Esophagus squamous epithelium (tissue), 5 donors: ENCODE measurements around the gene LRRC57. TPM values are rescaled to one million over a fixed set of nuclear protein-coding genes. Genes with fewer than 3 reads are reported as not detected.
A peak's percentile ranks its signal among the peaks of the same experiment; 100 is the strongest.

Experiments
- DNase-seq: peaks from one replicate; lab custom pipeline; 2025; lab: John Stamatoyannopoulos, UW
- H3K27ac ChIP-seq, 4 donors: fragments of 200-600 bp; sonication (generic); one replicate each; pipeline ENCODE4 v1.5.1; 2016 to 2019; ENCODE audit warnings: mild to moderate bottlenecking in 1 of 4
- H3K27me3 ChIP-seq, 4 donors: fragments of 200-600 bp; sonication (generic); 1 replicate in 3 of 4; 2 replicates in 1 of 4; pipeline versions ENCODE4 v1.5.1 to v1.6.0; 2017 to 2021; ENCODE audit warnings: antibody characterized with exemption in 1 of 4
- H3K36me3 ChIP-seq, 3 donors: fragments of 200-600 bp; sonication (generic); one replicate each; pipeline ENCODE4 v1.5.1; 2016 to 2019
- H3K4me1 ChIP-seq, 3 donors: fragments of 200-600 bp; sonication (generic); one replicate each; pipeline ENCODE4 v1.5.1; 2017 to 2019
- H3K4me3 ChIP-seq, 4 donors: fragments of 200-600 bp; sonication (generic); 1 replicate in 3 of 4; 2 replicates in 1 of 4; pipeline ENCODE4 v1.5.1; 2016 to 2019; ENCODE audit warnings: mild to moderate bottlenecking in 2 of 4, moderate library complexity in 1 of 4
- H3K9me3 ChIP-seq, 3 donors: fragments of 200-600 bp; sonication (generic); one replicate each; pipeline ENCODE4 v1.5.1; 2016 to 2019
- POLR2A ChIP-seq, 4 donors: fragments of 450-650 bp; IDR thresholded peaks; one replicate each; pipeline ENCODE4 v1.6.1; 2017; ENCODE audit warnings: antibody characterized with exemption in 4 of 4, mild to moderate bottlenecking in 4 of 4, moderate library complexity in 3 of 4
- WGBS, 2 donors: methylation state at CpG; one replicate each; pipeline ENCODE4 v1.1.5; 2018; 5-methylcytosine and 5-hydroxymethylcytosine counted together
- intact Hi-C: fragments of 100-400 bp; cut with DNase I; formaldehyde crosslinking; loops from one replicate; pipeline ENCODE4 v1.15.0; 2022
- total RNA-seq, 4 donors: library from RNA; depleted of rRNA; stranded (reverse); fragments of >200 nt; gene quantifications; one replicate each; pipeline ENCODE4 v1.1.0, GENCODE V29; 2016
- TF ChIP-seq, protein P1 (sequence below), 6 experiments: fragments of 450-650 bp in 4 of 6; fragments of 200-600 bp in 2 of 6; sonication (generic) in 2 of 6; IDR thresholded peaks; one replicate each; pipeline ENCODE4 v1.5.1; 2016 to 2019; ENCODE audit warnings: antibody characterized with exemption in 6 of 6, mild to moderate bottlenecking in 4 of 6, moderate library complexity in 4 of 6
- donor health status: DM: yes; HTN: yes; CAD: no.

The LRRC57 gene
- total RNA-seq, 4 donors from 2014 or later: 10.5 to 13.0 (median 11.7) TPM

DNA sequence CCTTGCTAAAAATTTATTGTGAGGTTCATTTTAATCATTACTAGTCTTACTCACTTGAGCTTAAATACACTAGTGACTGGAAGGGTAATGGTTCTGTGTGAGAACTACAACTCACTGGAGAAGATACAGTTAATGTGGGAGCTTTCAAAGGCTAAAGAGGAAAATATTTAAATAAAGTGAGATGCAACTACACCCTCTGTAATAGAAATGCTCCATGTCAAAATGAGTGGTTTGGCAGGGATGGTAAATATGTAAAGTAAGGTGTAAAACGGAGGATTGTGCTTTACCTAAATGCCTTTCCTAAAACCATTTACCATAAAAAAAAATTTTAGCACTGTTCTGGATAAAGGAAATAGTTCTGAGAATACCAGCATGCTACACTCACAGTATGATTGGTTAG is 15.3 kb downstream of the LRRC57 start:
- H3K9me3 ChIP-seq: no peaks in the 10 kb centered on the region
- no peak overlapping the region for H3K4me3 ChIP-seq
- DNase-seq: no peak
- H3K27ac ChIP-seq: no peak overlapping the region
- H3K36me3 ChIP-seq: peaks cover 0 to 92% (median 5%) of the 10 kb centered on the region in 3 donors
- H3K27me3 ChIP-seq: no peaks in the 10 kb centered on the region
- 74 to 89% methylated on average over 1 of the region's 1 CpG for WGBS, 2 donors
- intact Hi-C loops: no loop called here
- H3K4me1 ChIP-seq: no peaks in the 10 kb centered on the region
- TF ChIP-seq, protein P1, sequence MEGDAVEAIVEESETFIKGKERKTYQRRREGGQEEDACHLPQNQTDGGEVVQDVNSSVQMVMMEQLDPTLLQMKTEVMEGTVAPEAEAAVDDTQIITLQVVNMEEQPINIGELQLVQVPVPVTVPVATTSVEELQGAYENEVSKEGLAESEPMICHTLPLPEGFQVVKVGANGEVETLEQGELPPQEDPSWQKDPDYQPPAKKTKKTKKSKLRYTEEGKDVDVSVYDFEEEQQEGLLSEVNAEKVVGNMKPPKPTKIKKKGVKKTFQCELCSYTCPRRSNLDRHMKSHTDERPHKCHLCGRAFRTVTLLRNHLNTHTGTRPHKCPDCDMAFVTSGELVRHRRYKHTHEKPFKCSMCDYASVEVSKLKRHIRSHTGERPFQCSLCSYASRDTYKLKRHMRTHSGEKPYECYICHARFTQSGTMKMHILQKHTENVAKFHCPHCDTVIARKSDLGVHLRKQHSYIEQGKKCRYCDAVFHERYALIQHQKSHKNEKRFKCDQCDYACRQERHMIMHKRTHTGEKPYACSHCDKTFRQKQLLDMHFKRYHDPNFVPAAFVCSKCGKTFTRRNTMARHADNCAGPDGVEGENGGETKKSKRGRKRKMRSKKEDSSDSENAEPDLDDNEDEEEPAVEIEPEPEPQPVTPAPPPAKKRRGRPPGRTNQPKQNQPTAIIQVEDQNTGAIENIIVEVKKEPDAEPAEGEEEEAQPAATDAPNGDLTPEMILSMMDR (IDR thresholded peaks at IDR 0.05): no peak
- TF ChIP-seq POLR2A (IDR thresholded peaks at IDR 0.05): no peak

GRCh38 chr15:42528970-42529369 is 19.6 kb downstream of the LRRC57 start:
- Histone ChIP-seq H3K4me1 (no peaks in the 10 kb centered on the region), H3K36me3 (peaks cover 0 to 94% (median 9%) of the 10 kb centered on the region in 3 donors), H3K4me3 (no peak overlapping the region), H3K27me3 (no peaks in the 10 kb centered on the region), H3K27ac (no peak overlapping the region), H3K9me3 (no peaks in the 10 kb centered on the region)
- TF ChIP-seq POLR2A (IDR thresholded peaks at IDR 0.05): no peak
- TF ChIP-seq, protein P1 (IDR thresholded peaks at IDR 0.05): no peak
- intact Hi-C loops: no loop called here
- 66 to 90% methylated on average over 3 of the region's 3 CpGs for WGBS, 2 donors
- no peak for DNase-seq

DNA sequence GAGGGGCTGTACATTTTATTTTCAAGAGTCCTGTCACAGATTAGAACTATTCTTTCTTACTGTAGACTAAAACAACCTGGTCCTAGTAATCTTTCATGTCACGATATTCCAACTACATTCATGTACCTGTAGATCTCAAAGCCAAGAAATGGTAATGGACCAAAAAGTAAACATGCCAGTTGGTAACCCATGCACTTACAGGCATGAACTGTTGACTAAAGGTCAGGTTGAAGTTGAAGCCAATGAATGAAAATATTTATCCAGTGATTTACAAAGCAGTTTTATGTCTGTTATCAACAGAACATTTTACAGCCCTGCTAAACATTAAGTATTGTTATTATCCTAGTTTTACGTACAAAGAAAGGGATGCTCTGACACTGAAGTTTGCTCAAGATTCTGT is 25.3 kb downstream of the LRRC57 start:
- TF ChIP-seq POLR2A (IDR thresholded peaks at IDR 0.05): no peak
- TF ChIP-seq, protein P1 (IDR thresholded peaks at IDR 0.05): no peak
- DNase-seq: no peak
- H3K9me3 ChIP-seq: no peaks in the 10 kb centered on the region
- 65 to 89% methylated on average over 2 of the region's 2 CpGs for WGBS, 2 donors
- H3K27me3 ChIP-seq: no peaks in the 10 kb centered on the region
- peaks cover 0 to 94% (median 9%) of the 10 kb centered on the region in 3 donors for H3K36me3 ChIP-seq
- no peaks in the 10 kb centered on the region for H3K4me1 ChIP-seq
- H3K27ac ChIP-seq: no peak overlapping the region
- H3K4me3 ChIP-seq: no peak overlapping the region
- intact Hi-C loops: no loop called here

GRCh38 chr15:42511007-42511391 is 37.6 kb downstream of the LRRC57 start:
- Histone ChIP-seq H3K36me3 (peaks cover 0 to 42% (median 0%) of the 10 kb centered on the region in 3 donors), H3K4me3 (peak overlapping the region in 1 of 4 donors; percentile 22), H3K27ac (peak overlapping the region in 2 of 4 donors; percentile 1 to 19), H3K9me3 (no peaks in the 10 kb centered on the region), H3K27me3 (no peaks in the 10 kb centered on the region), H3K4me1 (no peaks in the 10 kb centered on the region)
- DNase-seq: no peak
- TF ChIP-seq POLR2A (IDR thresholded peaks at IDR 0.05): no peak
- TF ChIP-seq, protein P1 (IDR thresholded peaks at IDR 0.05): no peak
- WGBS, 2 donors: 53 to 66% methylated on average over 4 of the region's 4 CpGs
- intact Hi-C loops: no loop called here

DNA sequence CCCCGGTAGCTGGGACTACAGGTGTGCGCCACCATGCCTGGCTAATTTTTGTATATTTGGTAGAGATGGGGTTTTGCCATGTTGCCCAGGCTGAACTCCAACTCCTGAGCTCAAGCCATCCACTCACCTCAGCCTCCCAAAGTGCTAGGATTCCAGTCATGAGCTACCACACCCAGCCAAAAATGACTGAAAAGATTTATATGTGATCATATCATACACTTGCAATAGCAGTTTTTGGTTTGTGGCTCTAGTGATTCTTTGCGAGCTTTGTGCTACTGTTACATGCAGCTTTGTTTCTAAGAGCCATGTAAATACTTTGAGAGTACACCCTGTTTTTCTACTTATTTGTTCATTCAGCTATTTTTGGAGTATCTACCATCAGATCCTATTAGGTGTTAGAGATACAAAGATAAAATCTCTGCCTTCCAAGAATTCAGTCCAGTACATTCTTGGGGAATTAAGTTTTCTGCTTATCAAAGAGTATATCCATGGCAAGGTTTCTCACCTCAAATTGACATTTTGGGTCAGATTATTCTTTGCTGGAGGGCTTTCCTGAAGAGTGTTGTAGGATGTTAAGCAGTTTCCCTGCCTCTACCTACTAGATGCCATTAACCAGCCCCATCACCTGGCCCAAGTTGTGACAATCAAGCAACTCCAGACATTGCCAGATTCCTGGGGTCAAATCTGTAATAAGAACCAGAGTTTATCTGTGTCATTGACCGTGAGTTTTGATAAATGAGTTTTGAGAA is 38.2 kb downstream of the LRRC57 start:
- DNase-seq: no peak
- Histone ChIP-seq H3K27me3 (no peaks in the 10 kb centered on the region), H3K4me3 (peak overlapping the region in 1 of 4 donors; percentile 22), H3K27ac (peak overlapping the region in 1 of 4 donors; percentile 19), H3K4me1 (peaks cover 0 to under 1% (median 0%) of the 10 kb centered on the region in 3 donors), H3K36me3 (peaks cover 0 to 37% (median 0%) of the 10 kb centered on the region in 3 donors), H3K9me3 (no peaks in the 10 kb centered on the region)
- TF ChIP-seq POLR2A (IDR thresholded peaks at IDR 0.05): no peak
- intact Hi-C loops: no loop called here
- 91 to 92% methylated on average over 4 of the region's 4 CpGs for WGBS, 2 donors
